ENCODE results near the gene NUDT17.

DNA sequence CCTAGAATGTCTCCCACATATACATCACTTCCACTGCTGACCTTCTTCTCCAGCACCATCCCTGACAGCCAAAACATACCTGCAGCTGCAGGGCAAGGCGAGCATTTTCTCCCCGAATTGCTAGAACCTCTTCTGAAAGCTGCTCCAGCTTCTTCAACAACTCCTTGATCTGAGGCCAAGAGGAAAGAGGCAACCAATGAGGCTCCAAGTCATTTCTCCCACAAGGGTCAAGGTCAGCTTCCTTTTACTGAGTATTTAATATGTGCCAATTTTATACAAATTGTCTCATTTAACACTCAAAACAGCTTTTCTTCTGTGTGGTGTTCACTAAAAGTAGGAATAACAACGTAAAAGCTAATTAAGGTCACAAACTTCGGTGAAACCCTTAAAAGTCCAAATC, 22.8 kb downstream of the NUDT17 start:
- TF ChIP-seq, protein P1, sequence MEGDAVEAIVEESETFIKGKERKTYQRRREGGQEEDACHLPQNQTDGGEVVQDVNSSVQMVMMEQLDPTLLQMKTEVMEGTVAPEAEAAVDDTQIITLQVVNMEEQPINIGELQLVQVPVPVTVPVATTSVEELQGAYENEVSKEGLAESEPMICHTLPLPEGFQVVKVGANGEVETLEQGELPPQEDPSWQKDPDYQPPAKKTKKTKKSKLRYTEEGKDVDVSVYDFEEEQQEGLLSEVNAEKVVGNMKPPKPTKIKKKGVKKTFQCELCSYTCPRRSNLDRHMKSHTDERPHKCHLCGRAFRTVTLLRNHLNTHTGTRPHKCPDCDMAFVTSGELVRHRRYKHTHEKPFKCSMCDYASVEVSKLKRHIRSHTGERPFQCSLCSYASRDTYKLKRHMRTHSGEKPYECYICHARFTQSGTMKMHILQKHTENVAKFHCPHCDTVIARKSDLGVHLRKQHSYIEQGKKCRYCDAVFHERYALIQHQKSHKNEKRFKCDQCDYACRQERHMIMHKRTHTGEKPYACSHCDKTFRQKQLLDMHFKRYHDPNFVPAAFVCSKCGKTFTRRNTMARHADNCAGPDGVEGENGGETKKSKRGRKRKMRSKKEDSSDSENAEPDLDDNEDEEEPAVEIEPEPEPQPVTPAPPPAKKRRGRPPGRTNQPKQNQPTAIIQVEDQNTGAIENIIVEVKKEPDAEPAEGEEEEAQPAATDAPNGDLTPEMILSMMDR (IDR thresholded peaks at IDR 0.05), result no peak
- no peak for TF ChIP-seq POLR2A (IDR thresholded peaks at IDR 0.05)

Data from heart left ventricle (tissue), 13 donors.